Activated T-helper 1 cell treated with anti-CD3 and anti-CD28 coated beads, Interleukin-2, amount 50 U/mL, for 16 hours (primary cell): ENCODE measurements around the gene PLP2.
"Not testable (repeated sequence)": the region's sequence is repeated elsewhere in the genome, so short reads cannot be mapped to it uniquely, and the experiment has no call there.

Experiments used
- DNase-seq, 2 donors: peaks; one replicate each; pipeline ENCODE4 v3.0.0-alpha.2; 2020; ENCODE audit warnings: low read depth in 1 of 2, low spot score in 1 of 2

Gene PLP2, protein sequence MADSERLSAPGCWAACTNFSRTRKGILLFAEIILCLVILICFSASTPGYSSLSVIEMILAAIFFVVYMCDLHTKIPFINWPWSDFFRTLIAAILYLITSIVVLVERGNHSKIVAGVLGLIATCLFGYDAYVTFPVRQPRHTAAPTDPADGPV

DNA sequence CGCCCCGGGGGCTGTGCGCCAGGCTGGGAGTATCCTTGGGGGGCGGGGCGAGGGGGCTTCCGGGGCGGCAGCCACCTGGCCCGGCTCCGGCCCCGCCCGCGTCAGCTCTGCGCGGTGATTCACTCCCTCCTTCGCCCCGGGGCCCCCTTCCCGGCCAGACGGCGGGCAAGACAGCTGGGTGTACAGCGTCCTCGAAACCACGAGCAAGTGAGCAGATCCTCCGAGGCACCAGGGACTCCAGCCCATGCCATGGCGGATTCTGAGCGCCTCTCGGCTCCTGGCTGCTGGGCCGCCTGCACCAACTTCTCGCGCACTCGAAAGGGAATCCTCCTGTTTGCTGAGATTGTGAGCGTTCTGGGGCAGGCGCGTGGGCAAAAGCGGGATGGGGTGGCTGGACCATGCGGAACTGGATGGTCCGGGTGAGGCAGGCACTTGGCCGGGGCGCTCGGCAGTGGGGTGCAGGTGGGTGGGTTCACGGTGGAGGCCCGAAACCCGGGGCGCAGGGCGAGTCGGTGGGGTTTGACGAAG lies at the start of gene PLP2:
Gene PLP2, plus strand, starts transcription at position 147 of the 528 bp plus-strand sequence. Its CDS starts 103 bp downstream, at position 250.
- peak; percentile 42 to 55 for DNase-seq

DNA sequence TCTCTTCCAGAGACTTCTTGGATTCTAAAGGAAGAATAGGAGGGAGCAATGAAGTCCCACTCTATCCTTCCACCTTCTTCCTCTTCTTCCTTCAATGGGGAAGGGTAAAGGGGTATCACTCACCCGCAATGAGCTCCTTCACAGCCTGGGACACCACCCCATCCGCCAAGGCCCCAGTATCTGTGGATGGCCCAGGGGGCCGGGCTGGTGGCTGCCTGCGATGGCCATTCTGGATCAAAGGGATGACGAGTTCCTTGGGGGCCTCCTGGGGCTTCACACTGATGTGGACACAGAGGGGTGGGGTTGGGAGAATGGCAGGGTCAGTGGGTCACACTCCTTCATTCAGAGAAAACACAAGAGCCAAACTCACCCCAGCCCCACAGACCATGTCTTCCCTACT lies 49.2 kb upstream of the PLP2 start:
- no peak for DNase-seq

DNA sequence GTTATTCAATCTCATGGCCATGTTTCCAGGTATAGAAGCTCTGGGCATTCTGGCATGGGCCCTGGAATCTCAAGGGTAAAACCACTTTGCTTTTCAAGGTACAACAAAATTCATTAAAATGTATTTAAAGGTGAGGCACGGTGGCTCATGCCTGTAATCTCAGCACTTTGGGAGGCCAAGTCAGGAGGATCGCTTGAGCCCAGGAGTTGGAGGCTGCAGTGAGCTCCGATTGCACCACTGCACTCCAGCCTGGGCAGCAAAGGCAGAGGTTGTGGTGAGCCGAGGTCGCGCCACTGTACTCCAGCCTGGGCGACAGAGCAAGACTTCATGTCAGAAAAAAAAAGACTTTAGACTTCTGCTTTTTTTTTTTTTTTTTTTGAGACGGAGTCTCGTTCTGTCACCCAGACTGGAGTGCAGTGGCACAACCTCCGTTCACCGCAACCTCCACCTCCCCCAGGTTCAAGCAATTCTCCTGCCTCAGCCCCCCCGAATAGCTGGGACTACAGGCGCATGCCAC lies 43.9 kb upstream of the PLP2 start:
- DNase-seq: not testable (repeated sequence)

DNA sequence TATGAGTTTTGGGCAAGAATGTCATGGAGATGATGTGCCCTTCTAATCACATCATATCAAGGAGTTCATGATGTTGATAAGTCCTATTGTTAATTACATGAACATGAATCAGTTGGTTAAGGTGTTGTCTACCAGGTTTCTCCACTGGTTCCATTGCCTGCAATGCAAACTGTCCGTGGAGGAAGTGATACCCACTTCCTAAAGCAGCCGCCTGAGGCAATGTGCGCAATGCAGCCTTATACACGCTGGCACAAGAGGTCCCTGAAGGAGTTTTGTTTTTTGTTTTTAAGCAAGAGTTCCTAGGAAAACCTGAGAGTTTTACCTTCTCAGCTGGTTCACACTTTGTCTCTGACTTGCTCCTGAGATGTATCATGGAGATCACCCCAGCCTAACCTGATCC lies 42.3 kb upstream of the PLP2 start:
- DNase-seq: no peak

DNA sequence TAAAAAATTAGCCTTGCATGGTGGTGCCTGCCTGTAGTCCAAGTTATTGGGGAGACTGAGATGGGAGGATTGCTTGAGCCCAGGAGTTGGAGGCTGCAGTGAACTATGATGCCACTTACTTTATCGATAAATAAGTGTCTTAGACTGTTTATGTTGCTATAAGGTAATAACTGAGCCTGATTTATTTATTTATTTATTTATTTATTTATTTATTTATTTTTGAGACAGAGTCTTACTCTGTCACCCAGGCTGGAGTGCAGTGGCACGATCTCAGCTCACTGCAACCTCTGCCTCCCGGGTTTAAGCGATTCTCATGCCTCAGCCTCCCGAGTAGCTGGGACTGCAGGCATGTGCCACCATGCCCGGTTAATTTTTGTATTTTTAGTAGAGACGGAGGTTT lies 39.4 kb upstream of the PLP2 start:
- not testable (repeated sequence) for DNase-seq

DNA sequence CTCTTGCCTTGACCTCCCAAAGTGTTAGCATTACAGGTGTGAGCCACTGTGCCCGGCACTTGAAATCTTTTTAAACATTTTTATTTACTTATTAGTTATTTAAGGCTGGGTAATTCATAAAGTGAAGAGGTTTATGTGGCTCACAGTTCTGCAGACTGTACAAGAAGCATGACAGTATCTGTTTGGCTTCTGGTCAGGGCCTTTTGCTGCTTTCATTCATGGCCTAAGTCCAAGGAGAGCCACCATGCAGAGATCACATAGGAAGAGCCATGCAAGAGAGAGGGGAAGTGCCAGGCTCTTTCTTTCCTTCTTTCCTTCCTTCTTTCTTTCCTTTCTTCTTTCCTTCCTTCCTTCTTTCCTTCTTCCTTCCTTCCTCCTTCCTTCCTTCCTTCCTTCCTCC lies 37.9 kb upstream of the PLP2 start:
- DNase-seq: no peak

DNA sequence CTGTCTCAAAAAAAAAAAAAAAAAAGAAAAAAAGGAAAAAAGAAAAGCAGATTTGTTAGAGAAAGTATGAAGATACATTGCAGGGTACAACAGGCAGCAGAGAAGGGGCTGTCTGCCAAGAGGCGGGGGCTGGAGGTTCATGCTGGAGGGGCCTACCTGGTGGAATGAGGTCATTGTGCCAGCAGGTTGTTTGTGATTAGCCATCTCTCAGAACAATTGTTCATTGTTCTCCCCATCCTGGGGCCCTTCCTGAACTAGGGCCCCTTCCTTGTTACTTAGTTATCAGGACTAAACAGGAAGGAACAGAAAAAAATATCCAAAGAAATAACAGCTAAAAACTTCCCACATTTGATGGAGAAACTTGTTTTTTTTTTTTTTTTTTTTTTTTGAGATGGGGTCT lies 34.2 kb upstream of the PLP2 start:
- DNase-seq: no peak

DNA sequence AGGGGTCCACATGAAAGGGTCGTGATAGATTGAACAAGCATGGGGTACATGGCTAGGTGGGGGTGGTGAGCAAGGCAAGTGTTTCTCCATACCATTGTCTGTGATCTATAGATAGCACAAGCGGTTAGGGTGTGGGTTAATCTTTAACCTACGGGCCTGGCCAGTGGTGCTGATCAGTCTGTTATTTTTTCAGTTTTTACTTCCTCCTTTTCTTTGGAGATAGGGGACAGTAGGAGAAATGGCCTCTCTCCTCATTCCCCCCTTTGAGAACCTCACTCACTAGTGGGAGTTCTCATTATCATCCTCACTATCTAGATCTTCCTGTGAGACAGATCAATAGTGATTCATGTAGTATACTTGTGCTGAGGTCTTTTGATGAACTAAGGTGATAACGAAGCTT lies 32.0 kb upstream of the PLP2 start:
- DNase-seq: no peak

DNA sequence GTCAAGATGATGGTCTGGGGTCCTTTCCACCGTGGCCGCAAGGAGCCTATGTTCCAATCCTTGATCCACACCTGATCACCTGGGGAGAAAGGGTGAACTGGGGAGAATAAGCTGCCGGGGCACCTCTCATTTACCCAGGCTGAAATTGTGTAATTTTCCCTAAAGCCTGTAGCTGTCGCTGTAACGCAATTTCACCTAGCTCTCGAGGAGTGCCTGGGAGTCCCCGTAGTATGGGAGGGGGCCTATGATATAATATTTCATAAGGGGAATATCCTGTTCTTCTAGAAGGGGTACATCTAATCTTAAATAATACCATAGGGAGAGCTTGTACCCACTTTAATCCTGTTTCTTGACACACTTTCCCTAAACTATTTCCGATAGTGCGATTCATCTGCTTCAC lies 29.4 kb upstream of the PLP2 start:
- DNase-seq: not testable (repeated sequence)

DNA sequence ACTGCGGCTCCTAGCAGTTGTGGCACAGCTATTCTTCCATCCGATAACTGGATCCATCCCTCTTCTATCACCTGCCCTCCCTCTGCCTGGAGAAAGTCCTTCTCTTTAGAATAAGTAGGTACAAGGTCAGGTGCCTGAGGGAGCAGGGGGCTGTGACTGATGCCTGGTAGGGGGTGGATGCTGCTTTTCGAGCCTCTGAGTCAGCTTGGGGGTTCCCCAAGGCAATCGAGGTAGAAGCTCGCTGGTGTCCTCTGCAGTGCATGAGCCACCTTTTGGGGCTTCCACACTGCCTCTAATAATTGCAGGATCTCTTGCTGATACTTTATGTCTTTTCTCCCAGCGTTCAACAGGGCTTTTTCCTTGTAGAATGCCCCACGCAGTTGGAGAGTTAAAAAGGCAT lies 28.5 kb upstream of the PLP2 start:
- not testable (repeated sequence) for DNase-seq

DNA sequence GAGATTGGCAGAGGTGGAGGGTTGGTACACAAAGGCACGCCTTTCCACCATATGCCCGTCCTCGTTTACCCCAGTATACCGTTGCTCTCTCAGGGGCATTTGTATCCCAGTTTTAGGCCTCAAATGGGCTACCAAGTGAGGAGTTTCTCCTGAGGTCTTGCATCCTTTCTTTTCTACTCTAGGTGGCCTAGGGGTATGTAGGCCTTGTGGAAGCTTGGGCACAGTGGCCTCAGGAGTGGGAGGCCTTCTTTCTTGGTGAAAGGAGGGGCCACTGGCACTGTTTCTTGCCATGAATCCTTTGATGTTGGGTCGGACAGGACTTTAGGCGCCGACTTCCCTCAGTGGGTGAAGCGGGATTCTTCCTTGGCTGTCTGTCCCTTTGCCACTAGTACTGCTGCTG lies 24.4 kb upstream of the PLP2 start:
- DNase-seq: no peak

DNA sequence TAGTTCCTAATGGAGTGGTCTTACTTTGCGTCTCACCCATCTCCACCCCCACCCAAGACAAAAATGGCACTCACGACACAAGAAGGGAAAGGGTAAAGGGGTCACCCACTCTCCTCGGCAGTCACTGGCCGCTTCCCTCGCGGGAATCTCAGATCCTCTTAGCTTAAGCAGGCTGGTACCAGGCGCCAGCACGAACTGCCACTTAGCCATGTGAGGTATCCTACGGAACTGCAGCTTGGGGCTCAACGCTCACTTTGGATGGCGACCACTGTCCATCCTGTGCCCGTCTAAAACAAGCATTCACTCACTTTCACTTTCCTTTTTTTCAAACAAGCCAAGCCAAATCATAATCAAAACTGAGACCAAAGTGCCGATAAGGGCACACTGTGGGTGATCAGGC lies 23.8 kb upstream of the PLP2 start:
- DNase-seq: no peak

DNA sequence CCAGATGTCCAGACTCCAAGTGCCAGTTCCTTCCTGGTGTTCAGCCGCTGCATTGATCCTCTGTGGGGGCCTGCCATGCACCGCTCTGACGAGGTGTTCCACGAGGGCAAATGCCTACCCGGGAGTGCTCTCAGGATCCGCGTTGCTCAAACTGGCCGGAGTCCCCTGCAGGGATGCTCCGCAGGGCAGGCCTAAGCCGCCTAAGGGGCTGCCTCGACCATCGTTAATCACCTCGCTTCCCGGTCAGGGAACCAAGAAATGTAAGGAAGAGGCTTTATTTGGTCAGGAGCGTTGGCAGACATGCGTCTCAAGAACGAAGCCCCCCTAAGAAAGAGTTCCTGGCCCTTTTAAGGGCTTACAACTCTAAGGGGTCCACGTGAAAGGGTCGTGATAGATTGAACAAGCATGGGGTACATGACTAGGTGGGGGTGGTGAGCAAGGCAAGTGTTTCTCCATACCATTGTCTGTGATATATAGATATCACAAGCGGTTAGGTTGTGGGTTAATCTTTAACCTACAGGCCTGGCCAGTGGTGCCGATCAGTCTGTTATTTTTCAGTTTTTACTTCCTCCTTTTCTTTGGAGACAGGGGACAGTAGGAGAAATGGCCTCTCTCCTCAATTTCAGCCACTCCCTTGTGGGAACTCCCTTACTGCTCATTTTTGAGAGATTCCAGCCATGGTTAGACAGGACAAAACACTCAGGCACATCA lies 23.2 kb upstream of the PLP2 start:
- not testable (repeated sequence) for DNase-seq

DNA sequence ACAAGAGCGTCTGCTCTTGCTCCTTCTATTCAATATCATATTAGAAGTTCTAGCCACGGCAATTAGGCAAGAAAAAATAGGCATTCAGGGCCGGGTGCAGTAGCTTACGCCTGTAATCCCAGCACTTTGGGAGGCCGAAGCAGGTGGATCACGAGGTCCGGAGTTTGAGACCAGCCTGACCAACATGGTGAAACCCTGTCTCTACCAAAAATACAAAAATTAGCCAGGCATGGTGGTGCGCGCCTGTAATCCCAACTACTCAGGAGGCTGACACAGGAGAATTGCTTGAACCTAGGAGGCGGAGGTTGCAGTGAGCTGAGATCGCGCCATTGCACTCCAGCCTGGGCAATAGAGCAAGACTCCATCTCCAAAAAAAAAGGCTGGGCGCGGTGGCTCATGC lies 22.4 kb upstream of the PLP2 start:
- not testable (repeated sequence) for DNase-seq

DNA sequence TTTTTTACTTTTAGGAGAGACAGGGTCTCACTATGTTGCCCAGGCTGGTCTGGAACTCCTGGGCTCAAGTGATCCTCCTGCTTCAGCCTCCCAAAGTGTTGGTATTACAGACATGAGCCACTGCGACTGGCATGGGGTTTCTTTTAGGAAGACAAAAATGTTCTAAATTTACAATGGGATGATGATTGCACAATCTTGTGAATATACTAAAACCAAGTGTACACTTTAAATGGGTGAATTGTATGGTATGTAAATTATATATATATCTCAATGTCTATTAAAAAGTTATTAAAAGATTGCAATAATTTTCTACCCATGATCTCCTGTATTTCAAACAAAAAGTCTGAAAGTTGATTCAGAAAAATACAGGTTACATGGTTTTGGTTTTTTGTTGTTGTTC lies 18.2 kb upstream of the PLP2 start:
- no peak for DNase-seq

DNA sequence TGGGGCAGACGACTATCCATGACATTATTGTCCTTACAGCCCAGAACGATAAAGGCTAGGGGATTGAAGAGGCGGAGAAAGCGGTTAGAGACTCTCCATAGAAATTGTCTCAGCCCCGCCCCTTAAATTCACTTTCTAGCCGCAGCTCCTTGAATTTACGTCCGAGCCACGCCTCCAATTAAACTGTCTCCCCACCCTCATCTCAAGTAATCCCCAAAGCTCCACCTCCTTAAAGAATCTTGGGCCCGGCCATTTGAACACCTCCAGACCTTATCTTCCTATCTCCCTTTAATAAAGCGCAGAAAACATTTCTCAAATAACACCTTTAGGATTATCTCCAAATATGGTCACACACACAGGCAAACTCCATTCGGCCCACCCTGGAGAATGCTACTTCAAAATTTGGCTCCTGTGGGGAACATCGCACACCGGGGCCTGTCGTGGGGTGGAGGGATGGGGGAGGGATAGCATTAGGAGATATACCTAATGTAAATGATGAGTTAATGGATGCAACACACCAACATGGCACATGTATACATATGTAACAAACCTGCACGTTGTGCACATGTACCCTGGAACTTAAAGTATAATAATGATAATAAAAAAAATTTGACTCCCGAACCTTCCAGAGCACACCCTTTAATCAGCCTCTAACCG lies 16.3 kb upstream of the PLP2 start:
- DNase-seq: no peak

DNA sequence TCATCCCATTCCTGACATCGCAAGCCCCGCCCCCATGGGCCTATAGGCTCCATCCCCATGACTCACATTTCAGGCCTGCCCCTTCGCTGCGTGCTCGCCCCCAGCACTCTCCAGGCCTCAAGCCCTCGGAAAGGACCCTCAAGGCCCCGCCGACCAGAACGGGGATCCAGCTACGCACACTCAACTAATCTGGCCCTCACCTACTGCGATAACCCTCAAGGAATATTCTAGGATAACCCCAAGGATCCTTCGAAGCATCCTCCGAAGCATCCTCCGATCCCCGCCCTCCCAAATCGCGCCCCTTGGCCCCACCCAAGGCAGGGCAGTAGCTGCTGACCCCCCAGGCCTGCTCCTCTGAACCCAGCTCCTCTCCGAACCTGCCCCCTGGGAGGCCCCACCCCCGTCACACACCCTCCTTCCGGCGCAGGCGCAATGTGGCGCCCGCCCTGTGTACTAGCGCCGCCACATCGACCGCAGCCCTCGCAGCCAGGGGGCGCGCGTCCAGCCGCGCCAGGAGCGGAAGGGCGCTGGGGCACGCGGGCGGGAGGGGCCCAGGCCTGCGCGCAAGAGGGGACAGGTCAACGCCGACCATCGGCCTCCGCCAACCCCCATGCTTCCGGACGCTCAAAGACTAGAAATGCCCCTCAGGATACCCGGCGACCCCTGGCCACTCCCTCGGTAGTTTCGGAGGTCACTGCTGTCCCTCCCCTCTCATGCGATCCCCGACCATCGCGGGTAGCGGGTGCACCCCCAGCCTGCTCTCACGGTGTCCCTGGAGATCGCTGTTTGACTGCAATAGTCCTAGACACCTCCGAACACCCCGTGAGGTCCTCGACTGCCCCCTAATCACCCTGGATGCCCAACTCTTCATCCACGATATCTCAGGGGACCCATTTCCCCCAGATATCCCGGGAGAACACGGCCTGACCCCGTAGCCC lies 15.5 kb upstream of the PLP2 start:
- peak; percentile 69 to 75 for DNase-seq

DNA sequence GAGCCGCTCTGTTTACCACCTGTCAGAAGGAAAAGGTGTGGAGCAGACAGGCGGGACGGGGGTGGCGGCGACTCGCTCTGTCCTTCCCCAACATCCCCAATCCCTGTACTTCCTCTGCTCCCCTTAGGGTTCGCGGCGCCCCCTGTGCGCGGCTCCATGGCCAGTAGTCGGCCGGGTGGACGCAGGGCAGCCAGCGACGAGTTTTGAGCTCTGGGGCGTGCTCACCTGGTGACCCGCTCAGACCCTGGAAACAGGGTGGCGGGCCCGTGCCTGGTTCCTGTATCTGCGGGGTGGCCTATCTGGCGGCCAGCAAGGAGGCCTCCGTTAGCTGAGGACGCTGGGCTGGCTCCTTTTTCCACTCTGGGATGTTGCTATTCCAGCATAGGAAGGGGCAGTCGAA lies 14.5 kb upstream of the PLP2 start:
- DNase-seq: no peak

DNA sequence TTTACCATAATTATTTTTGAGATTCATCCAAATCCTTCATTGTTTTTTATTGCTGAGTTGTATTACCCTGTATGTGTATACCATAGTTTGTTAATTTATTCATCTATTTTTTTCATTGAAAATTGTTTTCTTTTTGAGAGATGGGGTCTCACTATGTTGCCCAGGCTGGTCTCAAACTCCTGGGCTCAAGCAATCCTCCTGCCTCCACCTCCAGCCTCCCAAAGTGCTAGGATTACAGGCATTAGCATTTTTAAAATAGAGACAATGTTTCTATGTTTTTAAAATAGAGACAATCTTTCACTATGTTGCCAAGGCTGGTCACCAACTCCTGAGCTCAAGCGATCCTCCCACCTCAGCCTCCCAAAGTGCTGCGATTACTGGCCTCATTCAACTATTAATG lies 10.8 kb upstream of the PLP2 start:
- DNase-seq: no peak

DNA sequence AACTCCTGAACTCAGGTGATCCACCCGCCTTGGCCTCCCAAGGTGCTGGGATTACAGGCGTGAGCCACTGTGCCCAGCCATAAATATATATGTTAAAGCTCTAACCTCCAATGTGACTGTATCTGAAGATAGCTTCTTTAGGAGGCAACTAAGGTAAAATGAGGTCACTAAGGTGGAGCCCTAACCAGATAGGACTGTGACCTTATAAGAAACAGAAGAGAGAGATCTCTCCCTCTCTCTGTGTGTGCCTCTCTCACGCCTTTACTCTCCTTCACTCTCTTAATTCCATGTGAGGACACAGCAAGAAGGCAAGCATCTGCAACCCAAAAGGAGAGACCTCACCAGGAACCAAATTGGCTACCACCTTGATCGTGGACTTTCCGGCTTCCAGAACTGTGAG lies 10.1 kb upstream of the PLP2 start:
- no peak for DNase-seq

DNA sequence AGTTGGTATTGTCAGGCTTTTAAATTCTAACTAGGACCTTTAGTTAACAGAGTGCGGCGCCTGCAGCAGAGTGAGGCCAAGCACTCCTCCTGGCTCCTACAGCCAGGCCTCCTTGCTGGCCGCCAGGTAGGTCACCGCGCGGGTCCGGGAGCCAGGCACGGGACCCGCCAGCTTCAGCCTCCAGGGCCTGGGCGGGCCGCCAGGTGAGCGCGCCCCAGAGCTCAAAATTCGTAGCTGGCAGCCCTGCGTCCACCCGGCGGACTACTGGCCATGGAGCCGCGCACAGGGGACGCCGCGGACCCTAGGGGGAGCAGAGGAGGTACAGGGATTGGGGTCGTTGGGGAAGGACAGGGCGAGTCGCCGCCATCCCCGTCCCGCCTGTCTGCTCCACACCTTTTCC lies 9.1 kb upstream of the PLP2 start, which contains the start of gene MAGIX:
Gene MAGIX, plus strand, starts transcription at position 139 of the 400 bp plus-strand sequence. Its CDS starts 132 bp downstream, at position 271.
- no peak for DNase-seq
